HG02973 (cell line): ENCODE results near the gene KLHL35.
A peak's percentile ranks its signal among the peaks of the same experiment; 100 is the strongest.
"Not testable (repeated sequence)": the region's sequence is repeated elsewhere in the genome, so short reads cannot be mapped to it uniquely, and the experiment has no call there.

Source experiments
- ATAC-seq: cut with Tn5 transposase; IDR thresholded peaks from one replicate; pipeline ENCODE4 v1.9.1; 2021; ENCODE audit warnings: moderate library complexity; ENCODE audit not compliant: unreplicated experiment

Gene KLHL35

GRCh38 chr11:75427181-75427580, 5.8 kb downstream of the KLHL35 start:
- ATAC-seq: no peak

DNA sequence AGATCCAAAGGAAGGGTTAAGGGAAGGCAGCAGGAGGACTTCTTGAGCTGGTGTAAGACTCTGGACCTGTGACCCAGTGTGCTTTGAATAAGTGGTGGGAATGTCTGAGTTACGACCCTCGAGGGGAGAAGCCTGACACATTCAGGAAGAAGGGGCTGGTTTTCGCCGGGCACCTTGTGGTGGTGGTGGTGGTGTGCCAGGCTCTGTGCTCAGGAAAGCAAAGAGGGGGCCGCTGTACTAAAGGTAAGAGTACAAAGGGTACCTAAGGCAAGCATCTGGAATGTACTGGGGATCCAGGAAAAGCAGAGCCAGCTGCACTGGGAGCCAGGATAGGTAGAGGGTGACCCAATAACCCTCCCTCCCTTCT, 6.3 kb downstream of the KLHL35 start:
- ATAC-seq: no peak

- no peak for ATAC-seq
These were observed 7.6 kb downstream of the KLHL35 start for GRCh38 chr11:75425422-75425821.

- ATAC-seq: no peak
These were observed 8.6 kb downstream of the KLHL35 start for GRCh38 chr11:75424396-75424795.

- ATAC-seq: no peak
These were observed 9.3 kb downstream of the KLHL35 start for GRCh38 chr11:75423721-75424120.

- ATAC-seq: no peak
These were observed 10.5 kb downstream of the KLHL35 start for GRCh38 chr11:75422248-75423231.

DNA sequence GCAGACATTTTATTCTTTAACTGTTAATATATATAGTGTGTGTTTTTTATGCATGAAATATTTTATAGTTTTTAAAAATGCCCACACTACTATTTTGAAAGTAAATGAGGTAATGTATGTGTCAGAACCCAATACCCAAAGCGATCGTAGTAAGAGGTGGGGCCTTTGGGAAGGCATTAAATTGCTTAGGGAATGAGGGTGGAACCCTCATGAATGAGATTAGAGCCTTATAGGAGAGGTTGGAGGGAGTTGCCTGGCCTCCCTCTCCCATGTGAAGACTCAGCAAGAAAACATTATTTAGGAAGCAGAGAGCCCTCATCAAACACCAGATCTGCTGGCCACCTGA, 11.1 kb downstream of the KLHL35 start:
- ATAC-seq: no peak

- no peak for ATAC-seq
These were observed 11.9 kb downstream of the KLHL35 start for GRCh38 chr11:75421035-75421602.

DNA sequence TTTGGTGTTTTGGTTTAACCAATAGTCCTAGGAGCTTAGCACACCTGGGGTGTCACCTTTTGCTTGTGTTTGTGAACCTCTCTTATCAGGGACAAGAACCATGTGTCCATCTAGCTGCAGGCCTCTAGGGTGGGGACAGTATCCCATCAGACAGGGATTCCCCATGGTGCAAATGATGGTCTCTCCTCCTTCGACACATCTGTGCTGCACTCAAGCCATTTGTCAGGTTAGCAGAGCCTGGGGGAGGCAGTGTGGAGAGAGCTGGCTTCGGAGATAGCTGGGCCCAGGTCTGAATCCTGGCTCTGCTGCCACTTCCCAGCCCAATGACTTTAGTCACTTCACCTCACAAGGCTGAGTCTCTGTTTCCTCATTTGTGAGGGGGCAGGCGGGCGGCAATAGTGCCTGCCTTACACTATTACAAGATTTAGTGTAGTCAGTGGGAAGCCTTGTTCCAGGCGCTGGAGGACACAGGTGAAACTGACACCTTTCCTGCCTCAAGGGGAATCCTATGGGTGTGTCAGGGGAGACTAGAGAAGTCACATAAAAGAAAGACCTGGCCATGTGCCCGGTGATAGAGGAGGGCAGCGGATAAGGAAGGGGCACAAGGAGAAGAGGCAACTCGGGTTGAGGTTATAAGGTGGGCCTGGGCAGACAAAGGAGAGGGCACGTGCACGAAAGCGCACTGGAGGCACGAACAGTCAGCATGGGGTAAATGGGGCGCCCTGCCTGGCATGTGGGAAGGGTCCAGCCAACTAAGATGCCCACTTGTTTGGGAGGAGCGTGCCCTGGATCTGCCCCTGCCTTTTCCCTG, 12.6 kb downstream of the KLHL35 start:
- no peak for ATAC-seq

GRCh38 chr11:75413864-75414263, 19.1 kb downstream of the KLHL35 start:
- ATAC-seq: no peak

GRCh38 chr11:75413146-75413545, 19.9 kb downstream of the KLHL35 start:
- not testable (repeated sequence) for ATAC-seq

DNA sequence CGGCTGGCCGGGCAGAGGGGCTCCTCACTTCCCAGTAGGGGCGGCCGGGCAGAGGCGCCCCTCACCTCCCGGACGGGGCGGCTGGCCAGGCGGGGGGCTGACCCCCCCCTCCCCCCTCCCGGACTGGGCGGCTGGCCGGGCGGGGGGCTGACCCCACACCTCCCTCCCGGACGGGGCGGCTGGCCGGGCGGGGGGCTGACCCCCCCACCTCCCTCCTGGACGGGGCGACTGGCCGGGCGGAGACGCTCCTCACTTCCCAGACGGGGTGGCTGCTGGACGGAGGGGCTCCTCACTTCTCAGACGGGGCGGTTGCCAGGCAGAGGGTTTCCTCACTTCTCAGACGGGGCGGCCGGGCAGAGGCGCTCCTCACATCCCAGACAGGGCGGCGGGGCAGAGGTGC, 23.0 kb downstream of the KLHL35 start:
- not testable (repeated sequence) for ATAC-seq

DNA sequence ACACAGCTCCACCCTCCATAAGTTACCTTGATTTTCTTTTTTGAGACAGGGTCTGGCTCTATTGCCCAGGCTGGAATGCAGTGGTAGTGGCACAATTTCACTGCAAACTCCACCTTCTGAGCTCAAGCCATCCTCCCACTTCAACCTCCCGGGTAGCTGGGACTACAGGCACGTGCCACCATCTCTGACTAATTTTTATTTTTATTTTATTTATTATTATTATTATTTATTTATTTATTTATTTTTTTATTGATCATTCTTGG, 24.1 kb downstream of the KLHL35 start:
- ATAC-seq: no peak

DNA sequence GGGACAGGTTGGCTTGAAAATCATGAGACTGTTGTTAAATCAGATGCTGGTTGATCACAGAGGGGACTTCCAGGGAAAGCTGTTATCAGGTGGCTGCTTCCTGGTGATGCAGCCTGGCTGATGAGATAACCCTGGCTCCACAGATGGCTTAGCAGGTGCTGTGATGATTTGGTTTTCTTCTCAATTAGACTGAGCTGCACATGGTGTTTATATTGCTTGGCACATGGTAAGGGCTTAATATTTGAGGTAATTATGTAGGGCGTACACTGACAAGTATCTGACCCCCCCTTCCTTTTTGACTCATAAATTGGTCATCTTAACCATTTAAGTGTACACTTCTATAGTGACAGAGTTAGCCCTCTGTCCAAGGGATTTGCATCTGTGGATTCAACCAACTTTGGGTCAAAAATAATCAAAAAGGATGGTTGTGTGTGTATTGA, 26.6 kb downstream of the KLHL35 start:
- no peak for ATAC-seq

DNA sequence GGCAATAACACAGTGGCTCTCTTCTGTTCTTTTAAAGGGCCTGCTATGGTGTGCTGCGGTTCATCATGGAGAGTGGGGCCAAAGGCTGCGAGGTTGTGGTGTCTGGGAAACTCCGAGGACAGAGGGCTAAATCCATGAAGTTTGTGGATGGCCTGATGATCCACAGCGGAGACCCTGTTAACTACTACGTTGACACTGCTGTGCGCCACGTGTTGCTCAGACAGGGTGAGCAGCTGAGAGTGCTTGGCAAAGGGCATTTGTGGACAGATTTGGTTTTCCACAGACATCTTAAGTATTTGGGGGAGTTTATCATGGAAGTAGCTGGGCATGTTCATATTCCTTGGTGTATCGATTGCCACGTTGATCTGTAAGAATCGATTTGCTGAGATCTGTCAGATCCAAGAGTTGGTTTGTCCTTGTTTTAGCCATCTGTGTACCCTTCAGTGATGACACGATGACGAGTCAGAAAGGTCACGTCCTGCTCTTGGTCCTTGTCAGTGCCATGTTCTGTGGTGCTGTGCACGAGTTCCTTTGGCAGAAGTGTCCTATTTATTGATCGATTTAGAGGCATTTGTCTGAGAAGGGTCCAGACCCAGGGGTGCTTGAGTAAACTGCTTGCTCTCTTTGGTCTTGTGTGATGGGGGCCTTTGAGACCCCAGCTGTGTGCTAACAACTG, 28.9 kb downstream of the KLHL35 start:
- no peak for ATAC-seq

GRCh38 chr11:75403037-75403436, 30.0 kb downstream of the KLHL35 start:
- ATAC-seq: no peak

GRCh38 chr11:75402002-75402773, 30.8 kb downstream of the KLHL35 start:
- ATAC-seq: no peak

DNA sequence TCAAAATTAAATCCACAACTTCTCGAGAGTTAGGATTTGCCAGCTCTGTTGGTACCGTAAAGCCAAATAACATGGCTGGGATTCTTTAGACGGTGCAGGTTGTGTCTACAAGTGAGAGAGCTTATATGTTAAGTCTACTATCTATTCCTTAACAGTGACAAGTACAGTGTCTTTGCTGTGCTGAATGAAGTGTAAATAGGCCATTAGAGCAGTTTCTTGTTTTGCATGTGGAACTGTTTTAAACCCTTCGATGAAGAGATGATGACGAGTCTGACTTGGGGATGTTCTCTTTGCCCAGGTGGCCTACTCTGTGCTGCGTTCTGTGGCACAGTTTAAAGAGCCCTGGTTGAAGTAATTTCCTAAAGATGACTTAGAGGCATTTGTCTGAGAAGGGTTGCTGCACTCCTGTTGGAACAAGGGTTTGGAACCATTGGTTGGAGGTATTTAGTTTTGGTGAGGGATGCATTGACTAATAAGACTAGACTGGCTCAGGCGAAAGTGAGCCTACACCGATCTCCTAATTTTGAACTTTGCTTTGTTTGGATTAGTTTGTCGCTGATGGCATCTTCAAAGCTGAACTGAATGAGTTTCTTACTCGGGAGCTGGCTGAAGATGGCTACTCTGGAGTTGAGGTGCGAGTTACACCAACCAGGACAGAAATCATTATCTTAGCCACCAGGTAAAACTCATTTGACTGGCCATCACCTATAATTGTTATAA, 32.7 kb downstream of the KLHL35 start:
- no peak for ATAC-seq

- ATAC-seq: peak; percentile 93
These were observed 33.5 kb downstream of the KLHL35 start, which contains the start of gene RPS3 for GRCh38 chr11:75399344-75400145. Gene RPS3 (plus strand): TSS chr11:75399518. CDS start chr11:75399548, 30 bp downstream.
